OCI-LY7 (cell line): Measurements from ENCODE around the gene ZNF292.

Experiments
- CTCF ChIP-seq: fragments of 200-600 bp; sonication (generic); conservative IDR thresholded peaks from 2 replicates; pipeline ENCODE4 v1.5.1; 2014; ENCODE audit warnings: mild to moderate bottlenecking, antibody characterized with exemption, low read length, moderate library complexity, mixed read lengths
- EZH2phosphoT487 ChIP-seq: fragments of 200-600 bp; sonication (generic); IDR thresholded peaks from 2 replicates; pipeline ENCODE4 v1.6.1; 2018; ENCODE audit warnings: low read depth, borderline replicate concordance, mild to moderate bottlenecking, mixed run types, antibody characterized with exemption, low read length, moderate library complexity, mixed read lengths

- TF ChIP-seq CTCF (no peak), EZH2phosphoT487 (no peak)
Measured at GRCh38 chr6:87241304-87241703, 85.9 kb downstream of the ZNF292 start.
